Measurements from ENCODE around the gene PURB. TPM values are rescaled to one million over a fixed set of nuclear protein-coding genes. Genes with fewer than 3 reads are reported as not detected.

The PURB gene
- 10.2 and 11.3 TPM in 2 replicates for total RNA-seq

DNA sequence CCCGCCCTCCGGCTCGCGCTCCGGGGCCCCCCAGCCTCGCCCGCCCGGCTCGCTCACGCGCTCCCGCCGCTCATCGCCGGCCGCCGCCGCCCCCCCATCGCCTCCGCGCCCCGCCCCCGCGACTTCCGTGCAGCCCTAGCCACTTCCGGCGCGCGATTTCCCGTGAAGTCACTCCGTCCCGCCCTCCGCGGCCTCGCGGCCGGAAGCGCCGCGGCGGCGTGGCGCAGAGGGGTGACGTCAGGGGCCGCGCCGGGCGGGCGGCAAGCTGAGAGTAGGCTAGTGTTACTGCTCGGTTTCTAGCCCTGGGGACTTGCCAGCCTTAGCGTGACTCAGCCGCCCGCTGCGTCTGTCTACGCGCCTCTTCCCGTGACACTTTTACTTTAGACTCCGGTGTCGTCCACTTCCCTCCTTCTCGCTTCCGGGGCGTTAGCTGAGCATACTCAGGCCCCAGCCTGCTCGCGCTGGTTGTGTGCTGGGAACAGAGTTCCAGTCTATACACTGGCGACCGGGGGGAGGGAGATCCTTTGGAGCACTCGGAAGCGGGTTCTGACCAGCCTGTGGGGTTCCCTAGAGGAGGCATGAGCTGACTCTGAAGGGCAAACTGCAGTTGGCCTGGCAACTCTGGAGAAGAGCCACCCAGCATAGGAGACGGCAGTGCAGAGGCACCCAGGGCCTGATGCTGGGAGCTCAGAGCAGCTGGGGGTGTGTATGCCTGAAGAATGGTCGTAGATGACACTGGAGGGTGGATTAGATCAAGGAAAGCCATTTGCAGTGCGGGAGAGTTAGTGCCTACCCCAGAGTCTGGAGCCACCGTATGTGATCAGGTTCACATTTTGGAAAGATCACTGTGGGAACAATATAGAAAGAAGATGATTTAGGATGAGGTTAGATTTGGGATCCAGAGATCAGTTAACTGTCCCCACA lies at the start of gene PURB:
TSS of gene PURB (minus strand) at position 137 of the 924 bp plus-strand sequence. CDS start 182 bp downstream, outside the sequence.

DNA sequence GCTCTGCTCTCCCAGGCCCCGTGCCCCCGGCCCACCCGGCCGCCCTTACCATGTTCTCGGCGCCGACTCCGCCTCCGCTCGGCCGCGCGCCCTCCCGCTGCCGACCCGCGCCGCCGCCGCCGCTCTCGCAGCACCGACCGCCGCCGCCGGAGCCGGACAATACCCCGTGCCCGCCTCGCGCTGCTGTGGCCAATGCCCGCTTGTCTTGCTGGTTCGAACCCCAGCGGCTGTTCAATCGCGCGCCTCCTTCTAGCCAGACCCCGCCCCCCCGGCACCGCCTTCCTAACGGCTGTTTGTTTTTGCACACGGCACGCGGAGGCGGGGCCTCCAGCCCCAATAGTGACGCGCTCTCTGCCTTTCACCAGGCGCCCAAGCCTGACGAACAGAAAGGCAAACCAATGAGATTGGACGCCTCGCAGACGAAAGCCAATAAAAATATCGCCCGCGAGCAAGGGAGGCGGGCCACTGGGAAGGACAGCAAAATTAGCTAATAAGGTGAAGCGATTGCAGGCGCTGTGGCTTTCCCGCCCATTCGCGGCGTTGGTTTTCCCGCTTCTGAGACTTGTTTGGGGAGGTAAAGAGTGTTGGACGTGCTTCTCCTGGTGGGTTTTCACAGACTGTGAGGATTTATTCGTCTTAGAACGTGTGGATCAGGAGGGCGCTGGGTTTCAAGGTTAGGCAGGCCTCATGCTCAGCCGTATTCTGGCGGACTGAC lies 37.3 kb downstream of the PURB start, which contains the start of gene H2AZ2:
TSS of gene H2AZ2 (minus strand) at position 168 of the 715 bp plus-strand sequence. CDS start at position 52, 116 bp downstream.

Other genes with a start within 250 kb of the PURB start
- 5.3 and 6.8 TPM in 2 replicates for gene ZMIZ2, start 136.7 kb downstream of the PURB start, total RNA-seq
- 1,090 and 1,145 TPM in 2 replicates for gene PPIA, start 88.8 kb downstream of the PURB start, total RNA-seq
- 186 and 193 TPM in 2 replicates for gene H2AZ2, start 37.4 kb downstream of the PURB start, total RNA-seq
- gene MYO1G, start 93.5 kb upstream of the PURB start, total RNA-seq, result under 0.01 and 0.09 TPM in 2 replicates
- gene CCM2, start 114.7 kb upstream of the PURB start, total RNA-seq, result 34.7 and 44.6 TPM in 2 replicates
- 0.71 and 0.83 TPM in 2 replicates for gene NACAD, start 203.4 kb upstream of the PURB start, total RNA-seq
- gene TBRG4, start 226.2 kb upstream of the PURB start, total RNA-seq, result 47.5 and 60.5 TPM in 2 replicates

All from smooth muscle cell of bladder (primary cell).